Measurements from ENCODE around the gene BCAR1.

DNA sequence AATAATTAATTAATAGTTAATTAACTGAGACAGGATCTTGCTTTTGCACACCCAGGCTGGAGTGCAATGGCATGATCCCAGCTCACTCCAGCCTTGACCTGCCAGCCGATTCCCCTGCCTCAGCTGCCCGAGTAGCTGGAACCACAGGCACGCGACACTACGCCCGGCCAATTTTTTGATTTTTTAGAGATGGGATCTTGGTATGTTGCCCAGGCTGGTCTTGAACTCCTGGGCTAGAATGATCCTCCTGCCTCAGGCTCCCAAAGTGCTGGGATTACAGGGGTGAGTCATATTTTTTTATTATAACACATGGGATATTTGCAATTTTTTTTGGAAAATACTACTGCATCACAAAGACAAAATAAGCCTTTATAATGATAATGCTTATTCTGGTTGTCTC lies 30.4 kb upstream of the BCAR1 start:
- TF ChIP-seq, protein P1, sequence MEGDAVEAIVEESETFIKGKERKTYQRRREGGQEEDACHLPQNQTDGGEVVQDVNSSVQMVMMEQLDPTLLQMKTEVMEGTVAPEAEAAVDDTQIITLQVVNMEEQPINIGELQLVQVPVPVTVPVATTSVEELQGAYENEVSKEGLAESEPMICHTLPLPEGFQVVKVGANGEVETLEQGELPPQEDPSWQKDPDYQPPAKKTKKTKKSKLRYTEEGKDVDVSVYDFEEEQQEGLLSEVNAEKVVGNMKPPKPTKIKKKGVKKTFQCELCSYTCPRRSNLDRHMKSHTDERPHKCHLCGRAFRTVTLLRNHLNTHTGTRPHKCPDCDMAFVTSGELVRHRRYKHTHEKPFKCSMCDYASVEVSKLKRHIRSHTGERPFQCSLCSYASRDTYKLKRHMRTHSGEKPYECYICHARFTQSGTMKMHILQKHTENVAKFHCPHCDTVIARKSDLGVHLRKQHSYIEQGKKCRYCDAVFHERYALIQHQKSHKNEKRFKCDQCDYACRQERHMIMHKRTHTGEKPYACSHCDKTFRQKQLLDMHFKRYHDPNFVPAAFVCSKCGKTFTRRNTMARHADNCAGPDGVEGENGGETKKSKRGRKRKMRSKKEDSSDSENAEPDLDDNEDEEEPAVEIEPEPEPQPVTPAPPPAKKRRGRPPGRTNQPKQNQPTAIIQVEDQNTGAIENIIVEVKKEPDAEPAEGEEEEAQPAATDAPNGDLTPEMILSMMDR (conservative IDR thresholded peaks at IDR 0.05; ENCODE audit: low read length) = no peak
- TF ChIP-seq EZH2phosphoT487 (IDR thresholded peaks at IDR 0.05; ENCODE audit: borderline replicate concordance) = no peak
